Measurements from ENCODE around the gene NECTIN2.

DNA sequence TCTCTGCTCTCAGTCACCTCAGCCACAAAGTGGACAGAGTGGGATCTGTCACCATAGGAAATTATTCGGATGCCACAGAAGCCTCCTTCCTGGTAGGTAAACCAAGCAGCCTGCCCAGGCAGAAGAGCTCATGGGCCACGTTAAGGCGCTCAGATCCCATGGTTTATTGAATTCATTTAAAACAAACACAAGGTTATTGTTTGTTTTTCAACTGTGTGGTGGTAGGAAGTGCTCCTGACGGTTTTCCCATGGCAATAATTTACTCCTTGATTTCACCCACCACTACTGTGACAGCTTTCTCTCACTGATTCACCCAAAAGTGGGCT lies 22.8 kb upstream of the NECTIN2 start:
- TF ChIP-seq, protein P1, sequence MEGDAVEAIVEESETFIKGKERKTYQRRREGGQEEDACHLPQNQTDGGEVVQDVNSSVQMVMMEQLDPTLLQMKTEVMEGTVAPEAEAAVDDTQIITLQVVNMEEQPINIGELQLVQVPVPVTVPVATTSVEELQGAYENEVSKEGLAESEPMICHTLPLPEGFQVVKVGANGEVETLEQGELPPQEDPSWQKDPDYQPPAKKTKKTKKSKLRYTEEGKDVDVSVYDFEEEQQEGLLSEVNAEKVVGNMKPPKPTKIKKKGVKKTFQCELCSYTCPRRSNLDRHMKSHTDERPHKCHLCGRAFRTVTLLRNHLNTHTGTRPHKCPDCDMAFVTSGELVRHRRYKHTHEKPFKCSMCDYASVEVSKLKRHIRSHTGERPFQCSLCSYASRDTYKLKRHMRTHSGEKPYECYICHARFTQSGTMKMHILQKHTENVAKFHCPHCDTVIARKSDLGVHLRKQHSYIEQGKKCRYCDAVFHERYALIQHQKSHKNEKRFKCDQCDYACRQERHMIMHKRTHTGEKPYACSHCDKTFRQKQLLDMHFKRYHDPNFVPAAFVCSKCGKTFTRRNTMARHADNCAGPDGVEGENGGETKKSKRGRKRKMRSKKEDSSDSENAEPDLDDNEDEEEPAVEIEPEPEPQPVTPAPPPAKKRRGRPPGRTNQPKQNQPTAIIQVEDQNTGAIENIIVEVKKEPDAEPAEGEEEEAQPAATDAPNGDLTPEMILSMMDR (IDR thresholded peaks at IDR 0.05), result no peak
- no peak for TF ChIP-seq POLR2A (IDR thresholded peaks at IDR 0.05)
